ENCODE measurements around the gene GRIK4.
"Not testable (repeated sequence)": the region's sequence is repeated elsewhere in the genome, so short reads cannot be mapped to it uniquely, and the experiment has no call there.

Gene GRIK4

GRCh38 chr11:121018746-121019145, 507.2 kb downstream of the GRIK4 start:
- TF ChIP-seq, protein P1, sequence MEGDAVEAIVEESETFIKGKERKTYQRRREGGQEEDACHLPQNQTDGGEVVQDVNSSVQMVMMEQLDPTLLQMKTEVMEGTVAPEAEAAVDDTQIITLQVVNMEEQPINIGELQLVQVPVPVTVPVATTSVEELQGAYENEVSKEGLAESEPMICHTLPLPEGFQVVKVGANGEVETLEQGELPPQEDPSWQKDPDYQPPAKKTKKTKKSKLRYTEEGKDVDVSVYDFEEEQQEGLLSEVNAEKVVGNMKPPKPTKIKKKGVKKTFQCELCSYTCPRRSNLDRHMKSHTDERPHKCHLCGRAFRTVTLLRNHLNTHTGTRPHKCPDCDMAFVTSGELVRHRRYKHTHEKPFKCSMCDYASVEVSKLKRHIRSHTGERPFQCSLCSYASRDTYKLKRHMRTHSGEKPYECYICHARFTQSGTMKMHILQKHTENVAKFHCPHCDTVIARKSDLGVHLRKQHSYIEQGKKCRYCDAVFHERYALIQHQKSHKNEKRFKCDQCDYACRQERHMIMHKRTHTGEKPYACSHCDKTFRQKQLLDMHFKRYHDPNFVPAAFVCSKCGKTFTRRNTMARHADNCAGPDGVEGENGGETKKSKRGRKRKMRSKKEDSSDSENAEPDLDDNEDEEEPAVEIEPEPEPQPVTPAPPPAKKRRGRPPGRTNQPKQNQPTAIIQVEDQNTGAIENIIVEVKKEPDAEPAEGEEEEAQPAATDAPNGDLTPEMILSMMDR (IDR thresholded peaks at IDR 0.05; ENCODE audit: low read depth, low read length, missing control alignments): no peak
- DNase-seq (ENCODE audit: low read depth): no peak
- H3K4me3 ChIP-seq (ENCODE audit: low read depth, low read length): no peak overlapping the region

- DNase-seq (ENCODE audit: low read depth); H3K4me3 ChIP-seq (ENCODE audit: low read depth, low read length): not testable (repeated sequence)
These were observed 510.2 kb downstream of the GRIK4 start for GRCh38 chr11:121021718-121022117.

GRCh38 chr11:121023848-121024751, 512.6 kb downstream of the GRIK4 start, which contains the start of gene TBCEL:
Gene TBCEL (plus strand): TSS chr11:121024102. CDS start chr11:121045691, 21,589 bp downstream.
- peak; percentile 62 for DNase-seq (ENCODE audit: low read depth)
- TF ChIP-seq, protein P1 (IDR thresholded peaks at IDR 0.05; ENCODE audit: low read depth, low read length, missing control alignments): no peak
- H3K4me3 ChIP-seq (ENCODE audit: low read depth, low read length): peak within 1 kb of the TSS; percentile 98

- no peak for DNase-seq (ENCODE audit: low read depth)
- TF ChIP-seq, protein P1 (IDR thresholded peaks at IDR 0.05; ENCODE audit: low read depth, low read length, missing control alignments): no peak
- H3K4me3 ChIP-seq (ENCODE audit: low read depth, low read length): peak overlapping the region; percentile 98; the same call in 1 of the 2 replicates
These were observed 513.4 kb downstream of the GRIK4 start for GRCh38 chr11:121024989-121025388.

- no peak overlapping the region for H3K4me3 ChIP-seq (ENCODE audit: low read depth, low read length)
- no peak for DNase-seq (ENCODE audit: low read depth)
- TF ChIP-seq, protein P1 (IDR thresholded peaks at IDR 0.05; ENCODE audit: low read depth, low read length, missing control alignments): no peak
These were observed 517.6 kb downstream of the GRIK4 start for GRCh38 chr11:121029153-121029552.

DNA sequence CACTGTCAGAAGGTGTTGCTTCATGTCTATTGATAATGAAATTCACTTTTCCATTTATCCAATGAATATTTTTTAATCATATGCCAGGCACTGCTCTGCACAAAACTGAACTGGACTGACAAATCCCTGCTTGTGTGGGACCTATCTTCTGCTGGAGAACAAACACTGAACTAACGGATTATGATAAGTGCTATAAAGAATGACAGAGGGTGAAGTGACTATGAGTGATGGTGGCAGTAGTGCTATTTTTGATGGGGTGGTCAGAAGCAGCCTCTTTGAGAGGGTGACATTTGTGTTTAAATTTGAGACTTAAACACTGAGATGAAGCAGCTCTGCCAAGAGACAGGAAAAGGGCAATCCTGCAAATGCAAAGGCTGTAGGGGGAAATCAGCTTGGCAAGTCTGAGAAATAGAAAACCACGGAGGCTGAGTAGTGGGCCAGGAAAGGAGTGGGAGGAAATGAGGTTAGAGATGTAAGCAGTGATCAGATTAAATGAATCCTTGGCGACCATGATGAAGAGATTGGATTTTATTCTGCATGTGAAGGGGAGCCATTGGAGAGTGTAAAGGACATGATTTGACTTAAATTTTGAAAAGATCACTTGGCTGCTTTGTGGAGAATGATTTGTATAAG, 518.4 kb downstream of the GRIK4 start:
- TF ChIP-seq, protein P1 (IDR thresholded peaks at IDR 0.05; ENCODE audit: low read depth, low read length, missing control alignments): no peak
- no peak for DNase-seq (ENCODE audit: low read depth)
- H3K4me3 ChIP-seq (ENCODE audit: low read depth, low read length): no peak overlapping the region

GRCh38 chr11:121031167-121031566, 519.6 kb downstream of the GRIK4 start:
- DNase-seq (ENCODE audit: low read depth): no peak
- TF ChIP-seq, protein P1 (IDR thresholded peaks at IDR 0.05; ENCODE audit: low read depth, low read length, missing control alignments): no peak
- no peak overlapping the region for H3K4me3 ChIP-seq (ENCODE audit: low read depth, low read length)

- H3K4me3 ChIP-seq (ENCODE audit: low read depth, low read length); DNase-seq (ENCODE audit: low read depth): not testable (repeated sequence)
These were observed 520.1 kb downstream of the GRIK4 start for GRCh38 chr11:121031648-121032047.
